CMK (cell line): ENCODE results near the gene PPM1M.
A peak's percentile ranks its signal among the peaks of the same experiment; 100 is the strongest.

Experiments
- DNase-seq: peaks from one replicate; pipeline ENCODE4 v3.0.0-alpha.2; 2010; ENCODE audit warnings: low read depth

PPM1M gene

GRCh38 chr3:52216585-52217408 lies 28.8 kb upstream of the PPM1M start:
- no peak for DNase-seq

- no peak for DNase-seq
Observed at GRCh38 chr3:52217409-52217805, 28.2 kb upstream of the PPM1M start.

GRCh38 chr3:52218026-52218425 lies 27.5 kb upstream of the PPM1M start:
- DNase-seq = no peak

- no peak for DNase-seq
Observed at GRCh38 chr3:52218454-52218853, 27.1 kb upstream of the PPM1M start.

- peak; percentile 66 for DNase-seq
Observed at GRCh38 chr3:52218937-52219650, 26.5 kb upstream of the PPM1M start.

- no peak for DNase-seq
Observed at GRCh38 chr3:52220380-52221026, 25.1 kb upstream of the PPM1M start.

GRCh38 chr3:52221141-52221562 lies 24.4 kb upstream of the PPM1M start:
- DNase-seq = no peak

GRCh38 chr3:52221563-52222318 lies 23.8 kb upstream of the PPM1M start:
- DNase-seq = no peak

GRCh38 chr3:52222319-52223221 lies 23.0 kb upstream of the PPM1M start:
- no peak for DNase-seq

GRCh38 chr3:52223449-52224408 lies 21.8 kb upstream of the PPM1M start:
- no peak for DNase-seq

GRCh38 chr3:52225452-52226228 lies 19.9 kb upstream of the PPM1M start, which contains the start of gene TLR9:
TSS of gene TLR9 (minus strand) at chr3:52225645. CDS start at chr3:52225529, 116 bp downstream.
- no peak for DNase-seq

GRCh38 chr3:52226229-52226817 lies 19.2 kb upstream of the PPM1M start:
- no peak for DNase-seq

- no peak for DNase-seq
Observed at GRCh38 chr3:52227117-52227516, 18.4 kb upstream of the PPM1M start.

- no peak for DNase-seq
Observed at GRCh38 chr3:52227766-52228165, 17.8 kb upstream of the PPM1M start.

GRCh38 chr3:52228266-52228665 lies 17.3 kb upstream of the PPM1M start:
- no peak for DNase-seq

- DNase-seq = no peak
Observed at GRCh38 chr3:52228751-52229291, 16.7 kb upstream of the PPM1M start.

- DNase-seq = no peak
Observed at GRCh38 chr3:52229656-52230055, 15.9 kb upstream of the PPM1M start.

- DNase-seq = no peak
Observed at GRCh38 chr3:52230461-52230860, 15.1 kb upstream of the PPM1M start.
